ENCODE data around the gene L3MBTL2. TPM values are rescaled to one million over a fixed set of nuclear protein-coding genes. Genes with fewer than 3 reads are reported as not detected.

The L3MBTL2 gene
- total and polyA plus RNA-seq, 10 donors = 11.4 to 33.8 (median 22.6) TPM

DNA sequence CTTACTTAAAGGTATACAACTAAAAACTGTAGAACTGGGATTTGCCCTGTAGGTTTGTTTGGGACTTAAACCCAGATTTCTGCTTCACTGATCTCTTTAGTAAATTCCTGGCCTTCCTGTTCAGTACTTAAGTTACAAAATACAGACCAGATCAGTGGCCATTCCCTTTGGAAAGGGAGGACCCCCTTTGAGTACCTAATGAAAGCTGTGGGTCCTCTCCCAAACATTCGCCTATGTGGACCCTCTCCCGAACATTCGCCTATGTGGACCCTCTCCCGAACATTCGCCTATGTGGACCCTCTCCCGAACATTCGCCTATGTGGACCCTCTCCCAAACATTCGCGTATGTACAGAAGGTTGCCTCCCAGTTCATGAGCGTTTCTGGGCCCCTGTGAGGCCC lies 10.3 kb downstream of the L3MBTL2 start:
- Histone ChIP-seq H3K27me3 (replicated peaks in 1 of 7) (no peaks in the 10 kb centered on the region), H3K27ac (no peak overlapping the region), H3K36me3 (peaks cover 0 to 85% (median 41%) of the 10 kb centered on the region in 6 donors), H3K4me1 (peaks cover 12 to 29% (median 19%) of the 10 kb centered on the region in 6 donors), H3K4me3 (no peak overlapping the region), H3K9me3 (no peaks in the 10 kb centered on the region)
- intact Hi-C loops (cut with DNase I; ENCODE audit: low total_unique reads) = no loop called here
- DNase-seq = no peak
- TF ChIP-seq POLR2A (IDR thresholded peaks at IDR 0.05) (no peak), POLR2AphosphoS5 (IDR thresholded peaks at IDR 0.05) (no peak)
- TF ChIP-seq, protein P1, sequence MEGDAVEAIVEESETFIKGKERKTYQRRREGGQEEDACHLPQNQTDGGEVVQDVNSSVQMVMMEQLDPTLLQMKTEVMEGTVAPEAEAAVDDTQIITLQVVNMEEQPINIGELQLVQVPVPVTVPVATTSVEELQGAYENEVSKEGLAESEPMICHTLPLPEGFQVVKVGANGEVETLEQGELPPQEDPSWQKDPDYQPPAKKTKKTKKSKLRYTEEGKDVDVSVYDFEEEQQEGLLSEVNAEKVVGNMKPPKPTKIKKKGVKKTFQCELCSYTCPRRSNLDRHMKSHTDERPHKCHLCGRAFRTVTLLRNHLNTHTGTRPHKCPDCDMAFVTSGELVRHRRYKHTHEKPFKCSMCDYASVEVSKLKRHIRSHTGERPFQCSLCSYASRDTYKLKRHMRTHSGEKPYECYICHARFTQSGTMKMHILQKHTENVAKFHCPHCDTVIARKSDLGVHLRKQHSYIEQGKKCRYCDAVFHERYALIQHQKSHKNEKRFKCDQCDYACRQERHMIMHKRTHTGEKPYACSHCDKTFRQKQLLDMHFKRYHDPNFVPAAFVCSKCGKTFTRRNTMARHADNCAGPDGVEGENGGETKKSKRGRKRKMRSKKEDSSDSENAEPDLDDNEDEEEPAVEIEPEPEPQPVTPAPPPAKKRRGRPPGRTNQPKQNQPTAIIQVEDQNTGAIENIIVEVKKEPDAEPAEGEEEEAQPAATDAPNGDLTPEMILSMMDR (IDR thresholded peaks at IDR 0.05 in 8 of 11, conservative IDR thresholded peaks at IDR 0.05 in 3 of 11) = no peak
- WGBS, 5 donors = 96 to 98% (median 97%) methylated on average over 10 of the region's 10 CpGs

DNA sequence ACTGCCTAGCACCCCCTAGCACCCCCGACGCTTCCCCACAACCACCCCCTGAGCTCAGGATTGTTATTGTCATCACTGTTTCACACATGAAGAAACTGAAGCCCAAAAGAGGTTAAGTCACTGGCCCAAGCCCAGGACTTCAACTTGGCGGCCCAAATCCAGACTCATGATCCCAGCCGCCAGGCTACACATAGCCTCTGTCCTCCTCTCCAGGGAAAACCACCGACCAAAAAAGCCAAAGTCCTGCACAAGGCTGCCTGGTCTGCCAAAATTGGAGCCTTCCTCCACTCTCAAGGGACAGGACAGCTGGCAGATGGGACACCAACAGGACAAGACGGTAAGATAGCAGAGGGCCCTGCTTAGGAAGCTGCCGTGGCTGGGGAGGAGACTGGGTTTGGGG lies 10.8 kb downstream of the L3MBTL2 start:
- no peaks in the 10 kb centered on the region for H3K9me3 ChIP-seq
- H3K27ac ChIP-seq = peak overlapping the region in 6 of 8 donors; percentile 51 to 81 (median 74)

DNA sequence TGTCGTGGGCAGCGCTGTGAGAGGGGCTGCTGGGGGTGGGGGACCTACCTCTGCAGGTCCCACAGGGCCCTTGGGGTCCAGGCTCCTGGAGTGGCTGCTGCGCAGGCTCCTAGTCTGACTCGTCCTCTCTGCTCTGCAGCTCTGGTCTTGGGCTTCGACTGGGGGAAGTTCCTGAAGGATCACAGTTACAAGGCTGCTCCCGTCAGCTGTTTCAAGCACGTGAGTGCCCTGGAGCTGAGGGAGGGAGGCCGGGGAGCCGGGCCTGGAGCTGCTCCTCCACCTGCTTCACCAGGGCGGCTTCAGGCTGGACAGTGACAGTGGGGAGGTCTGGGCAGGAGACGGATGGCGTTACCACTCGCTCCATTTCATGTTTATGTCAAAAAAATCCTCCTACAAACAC lies 11.9 kb downstream of the L3MBTL2 start:
- H3K4me1 ChIP-seq = peaks cover 12 to 29% (median 19%) of the 10 kb centered on the region in 6 donors
- peaks cover 0 to 85% (median 48%) of the 10 kb centered on the region in 6 donors for H3K36me3 ChIP-seq
- intact Hi-C loops (cut with DNase I; ENCODE audit: low total_unique reads) = no loop called here
- WGBS, 5 donors = 73 to 88% (median 82%) methylated on average over 12 to 13 of the region's 13 CpGs
- H3K9me3 ChIP-seq = no peaks in the 10 kb centered on the region
- DNase-seq = no peak
- H3K27ac ChIP-seq = peak overlapping the region in 7 of 8 donors; percentile 50 to 81 (median 73)
- TF ChIP-seq, protein P1 (IDR thresholded peaks at IDR 0.05 in 8 of 11, conservative IDR thresholded peaks at IDR 0.05 in 3 of 11) = no peak
- TF ChIP-seq POLR2A (IDR thresholded peaks at IDR 0.05) (no peak), POLR2AphosphoS5 (IDR thresholded peaks at IDR 0.05) (no peak)
- H3K27me3 ChIP-seq (replicated peaks in 1 of 7) = no peaks in the 10 kb centered on the region
- peak overlapping the region in 2 of 8 donors; percentile 7 to 37 for H3K4me3 ChIP-seq

More for the DNA sequence above, 10.8 kb downstream of the L3MBTL2 start:
- intact Hi-C loops (cut with DNase I; ENCODE audit: low total_unique reads) = no loop called here
- DNase-seq = no peak
- Histone ChIP-seq H3K36me3 (peaks cover 0 to 85% (median 41%) of the 10 kb centered on the region in 6 donors), H3K27me3 (replicated peaks in 1 of 7) (no peaks in the 10 kb centered on the region), H3K4me3 (no peak overlapping the region), H3K4me1 (peaks cover 12 to 29% (median 19%) of the 10 kb centered on the region in 6 donors)
- TF ChIP-seq, protein P1 (IDR thresholded peaks at IDR 0.05 in 8 of 11, conservative IDR thresholded peaks at IDR 0.05 in 3 of 11) = no peak
- TF ChIP-seq POLR2A (IDR thresholded peaks at IDR 0.05) (no peak), POLR2AphosphoS5 (IDR thresholded peaks at IDR 0.05) (no peak)
- WGBS, 5 donors = 93 to 98% (median 97%) methylated on average over 7 of the region's 7 CpGs

DNA sequence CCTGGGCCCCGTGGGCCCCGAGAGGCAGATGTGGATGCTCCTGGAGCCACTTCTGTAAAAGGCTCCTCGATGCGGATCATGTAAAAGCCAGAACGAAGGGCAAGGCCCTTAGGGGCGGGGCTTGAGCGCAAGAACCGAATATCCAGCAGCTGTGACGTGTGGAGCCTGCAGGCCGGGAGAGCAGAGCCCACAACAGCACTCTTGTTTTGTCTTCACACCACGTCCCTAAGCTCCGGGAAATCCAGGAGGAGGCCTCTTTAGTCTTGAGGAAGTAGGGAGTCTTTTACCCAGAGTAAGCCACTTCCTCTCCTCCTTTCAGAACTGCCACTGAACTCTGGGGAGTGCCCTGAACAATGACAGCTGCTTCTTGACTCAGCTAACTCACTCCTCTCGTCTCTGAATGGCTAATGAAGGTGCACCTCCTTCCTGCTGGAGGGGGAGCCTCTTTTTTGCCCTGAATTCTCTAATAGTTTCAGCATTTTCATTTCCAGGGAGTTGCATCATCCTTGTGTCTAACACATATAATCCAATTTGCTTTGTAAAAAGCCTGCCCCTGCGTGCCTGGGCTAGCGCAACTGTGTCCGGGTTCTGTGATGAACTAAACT lies 12.5 kb downstream of the L3MBTL2 start:
- H3K9me3 ChIP-seq = no peaks in the 10 kb centered on the region
- TF ChIP-seq POLR2A (IDR thresholded peaks at IDR 0.05) (no peak), POLR2AphosphoS5 (IDR thresholded peaks at IDR 0.05) (peak; percentile 17 to 60 (median 55))
- intact Hi-C loops (cut with DNase I; ENCODE audit: low total_unique reads) = no loop called here
- WGBS, 5 donors = 19 to 34% (median 22%) methylated on average over 6 to 16 of the region's 16 CpGs
- peaks cover 12 to 29% (median 19%) of the 10 kb centered on the region in 6 donors for H3K4me1 ChIP-seq
- DNase-seq = no peak
- peak overlapping the region in 7 of 8 donors; percentile 50 to 81 (median 73) for H3K27ac ChIP-seq
- H3K36me3 ChIP-seq = peaks cover 4 to 85% (median 51%) of the 10 kb centered on the region in 6 donors
- H3K27me3 ChIP-seq (replicated peaks in 1 of 7) = no peaks in the 10 kb centered on the region
- H3K4me3 ChIP-seq = peak overlapping the region in 3 of 8 donors; percentile 7 to 37 (median 21)

Data from spleen (tissue), 11 donors.